OCI-LY1 (cell line): ENCODE results near the gene ANKRD34B.

Source experiments
- H2AFZ ChIP-seq: fragments of 200-600 bp; sonication (generic), shearing (Covaris generic); 2 replicates; pipeline ENCODE4 v1.6.0; 2014; ENCODE audit warnings: antibody characterized with exemption, mild to moderate bottlenecking, low read length
- H3F3A ChIP-seq: fragments of 200-600 bp; sonication (generic), shearing (Covaris generic); 2 replicates; pipeline ENCODE4 v1.6.0; 2014; ENCODE audit warnings: mild to moderate bottlenecking, antibody characterized with exemption, low read length, moderate library complexity; ENCODE audit not compliant: insufficient read depth
- H3K27ac ChIP-seq: fragments of 200-600 bp; sonication (generic); 2 replicates; pipeline ENCODE4 v1.5.1; 2014; ENCODE audit warnings: low read length, mixed run types, mild to moderate bottlenecking, low read depth; ENCODE audit not compliant: poor library complexity, severe bottlenecking
- H3K27me3 ChIP-seq: fragments of 200-600 bp; sonication (generic); 2 replicates; pipeline ENCODE4 v1.6.0; 2014; ENCODE audit warnings: antibody characterized with exemption, mild to moderate bottlenecking, low read length, moderate library complexity; ENCODE audit not compliant: insufficient read depth
- H3K36me3 ChIP-seq: fragments of 200-600 bp; sonication (generic); 2 replicates; pipeline ENCODE4 v1.6.1; 2014; ENCODE audit warnings: mild to moderate bottlenecking, antibody characterized with exemption, low read length, moderate library complexity, mixed read lengths; ENCODE audit not compliant: insufficient read depth
- H3K4me1 ChIP-seq: fragments of 200-600 bp; sonication (generic); 2 replicates; pipeline ENCODE4 v1.5.1; 2014; ENCODE audit warnings: mild to moderate bottlenecking, low read length, moderate library complexity; ENCODE audit not compliant: insufficient read depth, severe bottlenecking
- H3K4me2 ChIP-seq: fragments of 200-600 bp; sonication (generic), shearing (Covaris generic); 2 replicates; pipeline ENCODE4 v1.6.1; 2014; ENCODE audit warnings: low read length
- H3K4me3 ChIP-seq: fragments of 200-600 bp; sonication (generic); 2 replicates; pipeline ENCODE4 v1.5.1; 2014; ENCODE audit warnings: low read length, low read depth, mild to moderate bottlenecking, mixed read lengths; ENCODE audit not compliant: poor library complexity, severe bottlenecking
- H3K79me2 ChIP-seq: fragments of 200-600 bp; shearing (Covaris generic); 2 replicates; pipeline ENCODE4 v1.6.1; 2016; ENCODE audit warnings: mixed run types, low read length, mixed read lengths; ENCODE audit not compliant: insufficient read depth
- H3K9ac ChIP-seq: fragments of 200-600 bp; sonication (generic), shearing (Covaris generic); 2 replicates; pipeline ENCODE4 v1.6.1; 2014; ENCODE audit warnings: mild to moderate bottlenecking, low read length, mixed read lengths
- H3K9me2 ChIP-seq: fragments of 200-600 bp; sonication (generic), shearing (Covaris generic); 2 replicates; pipeline ENCODE4 v1.6.1; 2014; ENCODE audit warnings: low read depth, mild to moderate bottlenecking, low read length, mixed read lengths
- H3K9me3 ChIP-seq: fragments of 200-600 bp; shearing (Covaris generic); 2 replicates; pipeline ENCODE4 v1.6.1; 2014; ENCODE audit warnings: low read length, mixed read lengths
- H4K20me1 ChIP-seq: fragments of 200-600 bp; sonication (generic), shearing (Covaris generic); 2 replicates; pipeline ENCODE4 v1.6.0; 2016; ENCODE audit warnings: mild to moderate bottlenecking, low read length; ENCODE audit not compliant: insufficient read depth
- EZH2 ChIP-seq: fragments of 200-600 bp; sonication (generic), shearing (Covaris generic); IDR thresholded peaks from 2 replicates; pipeline ENCODE4 v1.8.0; 2017; ENCODE audit warnings: borderline replicate concordance, mixed run types, mild to moderate bottlenecking, antibody characterized with exemption, low read length, moderate library complexity, mixed read lengths
- TF ChIP-seq, protein P1 (sequence below): fragments of 200-600 bp; sonication (generic), shearing (Covaris generic); IDR thresholded peaks from 2 replicates; pipeline ENCODE4 v1.5.1; 2017; ENCODE audit warnings: mild to moderate bottlenecking, antibody characterized with exemption, low read length, moderate library complexity, mixed read lengths

Gene ANKRD34B

GRCh38 chr5:80597500-80597899, 27.4 kb upstream of the ANKRD34B start:
- Histone ChIP-seq H3K4me2 (no peak overlapping the region), H3K27me3 (no peaks in the 10 kb centered on the region), H4K20me1 (no peaks in the 10 kb centered on the region), H3K27ac (no peak overlapping the region), H3K36me3 (no peaks in the 10 kb centered on the region), H3F3A (no peaks in the 10 kb centered on the region), H3K9me2 (no peaks in the 10 kb centered on the region), H3K4me1 (no peaks in the 10 kb centered on the region), H3K9me3 (no peaks in the 10 kb centered on the region), H3K79me2 (no peaks in the 10 kb centered on the region), H3K4me3 (no peak overlapping the region), H3K9ac (no peak overlapping the region), H2AFZ (no peak overlapping the region)
- TF ChIP-seq, protein P1, sequence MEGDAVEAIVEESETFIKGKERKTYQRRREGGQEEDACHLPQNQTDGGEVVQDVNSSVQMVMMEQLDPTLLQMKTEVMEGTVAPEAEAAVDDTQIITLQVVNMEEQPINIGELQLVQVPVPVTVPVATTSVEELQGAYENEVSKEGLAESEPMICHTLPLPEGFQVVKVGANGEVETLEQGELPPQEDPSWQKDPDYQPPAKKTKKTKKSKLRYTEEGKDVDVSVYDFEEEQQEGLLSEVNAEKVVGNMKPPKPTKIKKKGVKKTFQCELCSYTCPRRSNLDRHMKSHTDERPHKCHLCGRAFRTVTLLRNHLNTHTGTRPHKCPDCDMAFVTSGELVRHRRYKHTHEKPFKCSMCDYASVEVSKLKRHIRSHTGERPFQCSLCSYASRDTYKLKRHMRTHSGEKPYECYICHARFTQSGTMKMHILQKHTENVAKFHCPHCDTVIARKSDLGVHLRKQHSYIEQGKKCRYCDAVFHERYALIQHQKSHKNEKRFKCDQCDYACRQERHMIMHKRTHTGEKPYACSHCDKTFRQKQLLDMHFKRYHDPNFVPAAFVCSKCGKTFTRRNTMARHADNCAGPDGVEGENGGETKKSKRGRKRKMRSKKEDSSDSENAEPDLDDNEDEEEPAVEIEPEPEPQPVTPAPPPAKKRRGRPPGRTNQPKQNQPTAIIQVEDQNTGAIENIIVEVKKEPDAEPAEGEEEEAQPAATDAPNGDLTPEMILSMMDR: no peak
- TF ChIP-seq EZH2: no peak

DNA sequence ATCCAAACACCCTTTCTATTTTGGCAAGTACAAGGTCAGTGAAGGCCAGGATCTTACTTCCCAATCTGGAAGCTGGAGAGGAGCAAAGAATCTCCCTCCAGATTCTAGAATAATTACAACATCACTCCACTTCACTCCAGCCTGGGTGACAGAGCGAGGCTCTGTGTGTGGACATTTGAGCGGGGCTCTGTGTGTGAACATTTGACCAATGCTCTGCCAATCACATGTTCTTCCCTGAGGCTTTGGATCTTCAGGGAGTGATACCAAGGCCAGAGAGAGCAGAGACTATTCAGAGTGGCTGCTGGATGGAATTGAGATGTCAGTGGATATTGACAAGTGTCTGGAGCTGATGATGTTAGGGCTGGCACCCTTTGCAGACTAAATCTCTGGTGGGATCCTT, 24.7 kb upstream of the ANKRD34B start:
- no peaks in the 10 kb centered on the region for H3F3A ChIP-seq
- no peaks in the 10 kb centered on the region for H3K4me1 ChIP-seq
- H3K9me2 ChIP-seq: no peaks in the 10 kb centered on the region
- TF ChIP-seq, protein P1: no peak
- no peak for TF ChIP-seq EZH2
- H3K27me3 ChIP-seq: no peaks in the 10 kb centered on the region
- no peaks in the 10 kb centered on the region for H3K9me3 ChIP-seq
- no peak overlapping the region for H3K9ac ChIP-seq
- H3K4me3 ChIP-seq: no peak overlapping the region
- no peak overlapping the region for H2AFZ ChIP-seq
- H3K27ac ChIP-seq: no peak overlapping the region
- no peaks in the 10 kb centered on the region for H4K20me1 ChIP-seq
- no peaks in the 10 kb centered on the region for H3K79me2 ChIP-seq
- H3K36me3 ChIP-seq: no peaks in the 10 kb centered on the region
- no peak overlapping the region for H3K4me2 ChIP-seq

DNA sequence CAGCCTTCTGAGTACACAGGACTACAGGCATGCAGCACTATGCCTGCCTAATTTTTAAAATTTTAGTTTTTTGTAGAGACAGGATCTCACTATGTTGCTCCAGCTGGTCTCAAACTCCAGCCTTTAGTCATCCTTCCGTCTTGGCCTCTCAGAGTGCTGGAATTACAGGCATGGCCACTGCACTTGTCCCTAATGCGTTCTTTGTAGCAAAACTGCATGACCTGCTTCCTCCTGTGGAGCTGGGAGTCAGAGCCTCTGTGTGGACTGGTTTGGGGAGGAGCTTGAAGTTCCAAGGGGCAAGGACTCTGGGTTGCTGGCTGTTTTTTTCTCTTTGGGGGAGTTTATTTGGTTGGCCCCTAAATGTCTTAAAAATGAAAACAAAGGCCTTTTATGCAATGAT, 22.7 kb upstream of the ANKRD34B start:
- Histone ChIP-seq H3K4me2 (no peak overlapping the region), H3K9me2 (no peaks in the 10 kb centered on the region), H3K79me2 (no peaks in the 10 kb centered on the region), H4K20me1 (no peaks in the 10 kb centered on the region), H3K9ac (no peak overlapping the region), H3K9me3 (no peaks in the 10 kb centered on the region), H3K27ac (no peak overlapping the region), H3K36me3 (no peaks in the 10 kb centered on the region), H3K27me3 (no peaks in the 10 kb centered on the region), H2AFZ (no peak overlapping the region), H3F3A (no peaks in the 10 kb centered on the region), H3K4me3 (no peak overlapping the region), H3K4me1 (no peaks in the 10 kb centered on the region)
- TF ChIP-seq EZH2: no peak
- TF ChIP-seq, protein P1: no peak
